Cardiac muscle cell (in vitro differentiated cells and primary cell): ENCODE results near the gene MAEA. TPM values are rescaled to one million over a fixed set of nuclear protein-coding genes. Genes with fewer than 3 reads are reported as not detected.
A peak's percentile ranks its signal among the peaks of the same experiment; 100 is the strongest.

Experiments used
- DNase-seq, 2 donors: peaks; one replicate each; pipeline versions ENCODE4 v3.0.0 to v3.0.0-alpha.2; 2010 to 2017; ENCODE audit warnings: low read depth in 1 of 2, low spot score in 1 of 2
- H3K27ac ChIP-seq: fragments of 200-600 bp; sonication (generic); 2 replicates; pipeline ENCODE4 v1.5.1; 2016
- H3K27me3 ChIP-seq: fragments of 200-600 bp; sonication (generic); 2 replicates; pipeline ENCODE4 v1.6.0; 2016; ENCODE audit warnings: control low read depth
- H3K36me3 ChIP-seq: fragments of 200-600 bp; sonication (generic); 2 replicates; pipeline ENCODE4 v1.5.1; 2016; ENCODE audit warnings: control low read depth
- H3K4me1 ChIP-seq: fragments of 200-600 bp; sonication (generic); 2 replicates; pipeline ENCODE4 v1.8.1; 2017; ENCODE audit warnings: low read depth, mild to moderate bottlenecking, mixed run types
- H3K4me3 ChIP-seq: fragments of 200-600 bp; sonication (generic); 2 replicates; pipeline ENCODE4 v1.5.1; 2016; ENCODE audit warnings: mild to moderate bottlenecking
- H3K9me3 ChIP-seq: fragments of 200-600 bp; sonication (generic); 2 replicates; pipeline ENCODE4 v1.5.1; 2017; ENCODE audit warnings: low read depth, mild to moderate bottlenecking, control low read depth
- CTCF ChIP-seq: IDR thresholded peaks from 2 replicates; pipeline ENCODE4 v1.5.1; 2012; ENCODE audit warnings: low read depth, mild to moderate bottlenecking, low read length
- polyA plus RNA-seq: library from polyadenylated mRNA; unstranded; fragments of >200 nt; fragmentation: Nextera tagmentation; extraction: Ambion mirVana; gene quantifications from 2 replicates; pipeline ENCODE4 v1.2.1, GENCODE V29; 2016
- total RNA-seq: library from RNA; depleted of rRNA; stranded (reverse); fragments of >200 nt; gene quantifications from 2 replicates; pipeline ENCODE4 v1.2.3, GENCODE V29; 2016

MAEA gene
- total and polyA plus RNA-seq, 2 experiments from 2014 or later: 76.8 to 85.0 TPM

- peak overlapping the region; percentile 97 for H3K27ac ChIP-seq
- H3K36me3 ChIP-seq: peaks cover 23% of the 10 kb centered on the region
- H3K4me3 ChIP-seq: no peak overlapping the region
- H3K9me3 ChIP-seq: no peaks in the 10 kb centered on the region
- H3K27me3 ChIP-seq: no peaks in the 10 kb centered on the region
- peaks cover 7% of the 10 kb centered on the region for H3K4me1 ChIP-seq
- TF ChIP-seq CTCF: no peak
- no peak for DNase-seq
Observed at GRCh38 chr4:1310796-1311631, 21.3 kb downstream of the MAEA start.

DNA sequence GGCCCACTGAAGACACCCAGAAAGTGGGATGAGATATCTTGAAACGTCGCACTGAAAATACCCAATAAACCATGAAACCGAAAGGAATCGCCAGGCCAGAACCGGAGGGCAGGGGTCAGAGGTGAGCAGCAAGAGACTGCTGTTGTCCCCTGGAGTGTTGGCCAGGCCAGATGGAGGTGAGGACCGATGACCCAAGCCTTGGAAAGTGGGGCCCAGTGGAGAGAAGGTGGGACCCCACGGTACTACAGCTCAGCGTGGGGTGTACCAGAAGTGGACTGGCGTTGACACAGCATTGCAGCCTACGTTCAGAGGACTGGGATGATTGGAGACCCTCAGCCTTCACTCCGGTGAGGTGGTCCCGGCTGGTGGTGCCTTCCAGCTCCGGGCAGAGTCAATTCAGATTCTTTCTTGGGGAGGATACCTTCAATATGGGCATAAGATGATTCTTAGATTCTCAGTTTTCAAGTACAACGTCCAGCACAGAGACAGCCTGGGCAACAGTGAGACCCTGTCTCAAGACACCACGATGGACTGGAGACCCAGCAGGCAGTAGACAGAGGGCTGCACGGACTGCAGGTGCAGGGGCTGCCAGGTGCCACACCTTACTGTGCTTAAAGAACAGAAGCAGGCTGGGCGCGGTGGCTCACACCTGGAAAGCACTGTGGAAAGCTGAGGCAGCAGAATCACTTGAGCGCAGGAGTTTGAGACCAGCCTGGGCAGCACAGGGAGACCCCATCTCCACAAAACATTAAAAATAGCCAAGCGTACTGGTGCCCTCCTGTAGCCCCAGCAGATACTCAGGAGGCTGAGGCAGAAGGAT lies 23.3 kb downstream of the MAEA start:
- no peak for DNase-seq
- Histone ChIP-seq H3K4me3 (no peak overlapping the region), H3K9me3 (no peaks in the 10 kb centered on the region), H3K27me3 (no peaks in the 10 kb centered on the region), H3K27ac (no peak overlapping the region), H3K36me3 (peaks cover 27% of the 10 kb centered on the region), H3K4me1 (peaks cover 7% of the 10 kb centered on the region)
- TF ChIP-seq CTCF: no peak

- H3K4me1 ChIP-seq: no peaks in the 10 kb centered on the region
- no peaks in the 10 kb centered on the region for H3K27me3 ChIP-seq
- no peak for TF ChIP-seq CTCF
- DNase-seq: no peak
- no peaks in the 10 kb centered on the region for H3K9me3 ChIP-seq
- H3K4me3 ChIP-seq: no peak overlapping the region
- peaks cover 27% of the 10 kb centered on the region for H3K36me3 ChIP-seq
- no peak overlapping the region for H3K27ac ChIP-seq
Observed at GRCh38 chr4:1315306-1315705, 25.6 kb downstream of the MAEA start.

- Histone ChIP-seq H3K27me3 (no peaks in the 10 kb centered on the region), H3K27ac (no peak overlapping the region), H3K4me1 (no peaks in the 10 kb centered on the region), H3K9me3 (no peaks in the 10 kb centered on the region), H3K36me3 (peaks cover 27% of the 10 kb centered on the region), H3K4me3 (no peak overlapping the region)
- no peak for TF ChIP-seq CTCF
- DNase-seq: no peak
Observed at GRCh38 chr4:1315836-1316536, 26.3 kb downstream of the MAEA start.

GRCh38 chr4:1316537-1317168 lies 27.0 kb downstream of the MAEA start:
- no peak for DNase-seq

More at GRCh38 chr4:1316537-1317168, 27.0 kb downstream of the MAEA start:
- Histone ChIP-seq H3K4me1 (no peaks in the 10 kb centered on the region), H3K27me3 (no peaks in the 10 kb centered on the region), H3K4me3 (no peak overlapping the region), H3K27ac (no peak overlapping the region), H3K36me3 (peaks cover 27% of the 10 kb centered on the region), H3K9me3 (no peaks in the 10 kb centered on the region)
- no peak for TF ChIP-seq CTCF
